Left ventricle myocardium superior (tissue), 1 donor: ENCODE data around the gene MAPKAPK3. TPM values are rescaled to one million over a fixed set of nuclear protein-coding genes. Genes with fewer than 3 reads are reported as not detected.
"Not testable (repeated sequence)": the region's sequence is repeated elsewhere in the genome, so short reads cannot be mapped to it uniquely, and the experiment has no call there.

Experiments
- ATAC-seq: fragments of 200-7000 bp; cut with Tn5 transposase; one replicate; pipeline ENCODE4 v1.9.1; 2020; ENCODE audit warnings: mild to moderate bottlenecking, moderate library complexity
- DNase-seq: peaks from one replicate; pipeline ENCODE4 v3.0.0-alpha.2; 2020
- intact Hi-C: fragments of 100-400 bp; cut with micrococcal nuclease; formaldehyde crosslinking; loops from one replicate; pipeline ENCODE4 v1.11.0; 2022
- microRNA-seq: library from miRNA; unstranded; fragments of <30 nt; microRNA quantifications from one replicate; pipeline ENCODE4 v1.2.0, GENCODE V29; 2020; ENCODE audit warnings: borderline number of aligned reads
- total RNA-seq: library from RNA; stranded (reverse); fragmentation: NEBNext Ultra II Directional; extraction: Animal tissue kit (Norgen Biotek cat#: 25700); gene quantifications from one replicate; pipeline ENCODE4 v1.2.1, GENCODE V29; 2021
- donor health status: DM: no; HTN: yes; CAD: no; lungs with severe emphysema.

Gene MAPKAPK3
- total RNA-seq, 1 donor from 2014 or later = 473 TPM

- intact Hi-C loops = no loop called here
- ATAC-seq (no peak), DNase-seq (no peak)
These were observed 49.9 kb downstream of the MAPKAPK3 start for GRCh38 chr3:50666837-50667236.

- peak; percentile 23 for ATAC-seq
These were observed 54.4 kb downstream of the MAPKAPK3 start for GRCh38 chr3:50671331-50671730.

GRCh38 chr3:50672656-50673055 is 55.7 kb downstream of the MAPKAPK3 start:
- ATAC-seq = no peak
- DNase-seq = no peak
- intact Hi-C loops = no loop called here

More at GRCh38 chr3:50671331-50671730, 54.4 kb downstream of the MAPKAPK3 start:
- DNase-seq = peak; percentile 46
- intact Hi-C loops = no loop called here

- intact Hi-C loops = no loop called here
- ATAC-seq (no peak), DNase-seq (no peak)
These were observed 57.0 kb downstream of the MAPKAPK3 start for GRCh38 chr3:50673931-50674330.

GRCh38 chr3:50674349-50675178 is 57.6 kb downstream of the MAPKAPK3 start, which contains the start of gene DOCK3:
DOCK3 (plus strand) TSS chr3:50674927; CDS start chr3:50675264, 337 bp downstream.
- DNase-seq (peak; percentile 84), ATAC-seq (peak; percentile 93)
- intact Hi-C loops = no loop called here

GRCh38 chr3:50675179-50676030 is 58.5 kb downstream of the MAPKAPK3 start:
- intact Hi-C loops = no loop called here
- DNase-seq = peak; percentile 75
- peak; percentile 71 for ATAC-seq

GRCh38 chr3:50676031-50676705 is 59.2 kb downstream of the MAPKAPK3 start:
- DNase-seq (no peak), ATAC-seq (no peak)
- intact Hi-C loops = no loop called here

GRCh38 chr3:50687127-50687751 is 70.3 kb downstream of the MAPKAPK3 start:
- no peak for DNase-seq
- ATAC-seq = peak; percentile 89
- intact Hi-C loops = no loop called here

GRCh38 chr3:50687916-50688315 is 71.0 kb downstream of the MAPKAPK3 start:
- intact Hi-C loops = no loop called here
- ATAC-seq = peak; percentile 18
- no peak for DNase-seq

GRCh38 chr3:50688602-50689001 is 71.7 kb downstream of the MAPKAPK3 start:
- intact Hi-C loops, ATAC-seq, DNase-seq: not testable (repeated sequence)

GRCh38 chr3:50689558-50689957 is 72.6 kb downstream of the MAPKAPK3 start:
- DNase-seq (no peak), ATAC-seq (no peak)
- intact Hi-C loops = no loop called here

- intact Hi-C loops = no loop called here
- ATAC-seq (no peak), DNase-seq (no peak)
These were observed 78.1 kb downstream of the MAPKAPK3 start for GRCh38 chr3:50695031-50695430.

GRCh38 chr3:50696276-50696675 is 79.3 kb downstream of the MAPKAPK3 start:
- no peak for DNase-seq
- no peak for ATAC-seq
- intact Hi-C loops = no loop called here

GRCh38 chr3:50698269-50698668 is 81.3 kb downstream of the MAPKAPK3 start:
- intact Hi-C loops = no loop called here
- ATAC-seq (no peak), DNase-seq (no peak)

Small RNA genes within 50 kb of the gene (microRNA-seq; reads per million reads assigned to microRNA genes)
- gene MIR4787 = 10.8 reads per million, percentile 7 among the genes with 10 or more reads in this experiment

Other genes starting within 250 kb of the MAPKAPK3 start
- gene CACNA2D2, start 113.5 kb upstream of the MAPKAPK3 start, total RNA-seq = 2.8 TPM
- 51.0 TPM for gene C3orf18, start 49.4 kb upstream of the MAPKAPK3 start, total RNA-seq
- 15.3 TPM for gene HEMK1, start 47.6 kb upstream of the MAPKAPK3 start, total RNA-seq
- 10.2 TPM for gene CISH, start 5.4 kb upstream of the MAPKAPK3 start, total RNA-seq
- gene DOCK3, start 57.8 kb downstream of the MAPKAPK3 start, total RNA-seq = 3.8 TPM